KOPT-K1 (cell line): ENCODE measurements around the gene CHCHD2.
A peak's percentile ranks its signal among the peaks of the same experiment; 100 is the strongest.

Experiments
- H3K27ac ChIP-seq: fragments of 200-600 bp; sonication (generic); 2 replicates; pipeline ENCODE4 v1.5.1; 2016; ENCODE audit warnings: antibody characterized with exemption, mild to moderate bottlenecking, low read depth, low read length; ENCODE audit not compliant: poor library complexity, severe bottlenecking
- H3K36me3 ChIP-seq: fragments of 200-600 bp; sonication (generic); 2 replicates; pipeline ENCODE4 v1.5.1; 2017; ENCODE audit warnings: antibody characterized with exemption, mild to moderate bottlenecking, low read length, moderate library complexity; ENCODE audit not compliant: insufficient read depth
- H3K9me3 ChIP-seq: fragments of 200-600 bp; sonication (generic); 2 replicates; pipeline ENCODE4 v1.5.1; 2017; ENCODE audit warnings: antibody characterized with exemption, low read length, mild to moderate bottlenecking; ENCODE audit not compliant: insufficient read depth, poor library complexity, severe bottlenecking

The CHCHD2 gene

DNA sequence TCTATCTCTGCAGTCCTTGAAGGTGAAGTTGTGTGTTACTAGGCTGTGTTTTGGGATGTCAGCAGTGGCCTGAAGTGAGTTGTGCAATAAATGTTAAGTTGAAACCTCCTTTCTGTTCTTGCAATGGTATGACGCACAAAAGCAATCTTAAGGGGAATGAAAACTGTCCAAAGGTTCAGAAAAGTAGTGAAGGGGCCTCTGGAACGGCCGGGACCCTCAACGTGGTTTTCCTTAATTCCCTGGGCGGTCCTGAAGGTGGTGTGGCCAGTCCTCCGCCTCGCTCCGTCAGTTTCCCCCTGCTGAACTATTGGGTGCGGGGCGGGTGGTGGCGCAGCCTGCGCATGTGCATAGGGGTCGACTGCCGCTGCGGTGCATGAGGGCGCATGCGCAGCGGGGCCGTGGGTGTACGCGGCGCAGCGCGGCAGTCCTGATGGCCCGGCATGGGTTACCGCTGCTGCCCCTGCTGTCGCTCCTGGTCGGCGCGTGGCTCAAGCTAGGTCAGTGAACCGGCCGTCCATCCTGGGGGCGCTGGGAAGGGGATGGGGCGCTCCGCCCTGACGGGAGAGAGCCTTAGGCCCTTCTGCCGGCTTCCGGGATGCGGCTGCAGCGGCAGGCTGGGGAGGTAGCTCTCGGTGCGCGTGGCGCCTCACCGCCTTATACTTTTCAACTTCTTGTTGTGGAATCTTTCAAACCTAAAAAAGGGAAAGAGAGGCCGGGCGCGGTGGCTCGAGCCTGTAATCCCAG lies 42.2 kb downstream of the CHCHD2 start, which contains the start of gene SUMF2:
TSS of gene SUMF2 (plus strand) at position 405 of the 744 bp plus-strand sequence. CDS start at position 431, 26 bp downstream.
- peaks cover 75% of the 10 kb centered on the region for H3K36me3 ChIP-seq
- H3K27ac ChIP-seq, result peak within 1 kb of the TSS; percentile 88
- no peaks in the 10 kb centered on the region for H3K9me3 ChIP-seq

DNA sequence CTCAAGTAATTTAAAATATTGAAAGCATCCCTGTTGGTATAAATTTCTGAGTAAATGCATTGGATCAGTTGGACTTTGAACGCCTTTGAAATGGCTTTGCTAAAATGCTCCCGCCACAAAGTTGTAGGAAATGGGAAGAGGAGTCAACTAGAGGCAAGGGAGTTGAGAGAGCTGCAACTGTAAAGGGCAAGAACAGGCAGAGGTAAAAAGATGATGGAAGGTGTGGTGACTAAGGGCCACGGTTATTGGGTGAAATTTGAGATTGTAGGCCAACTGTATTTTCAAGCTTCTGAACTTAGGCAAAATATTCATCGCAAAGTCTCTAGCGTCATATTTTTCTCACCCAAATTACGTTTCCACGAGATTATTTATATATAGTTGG lies 42.8 kb downstream of the CHCHD2 start:
- peak overlapping the region; percentile 88 for H3K27ac ChIP-seq
- H3K36me3 ChIP-seq, result peaks cover 75% of the 10 kb centered on the region
- no peaks in the 10 kb centered on the region for H3K9me3 ChIP-seq

DNA sequence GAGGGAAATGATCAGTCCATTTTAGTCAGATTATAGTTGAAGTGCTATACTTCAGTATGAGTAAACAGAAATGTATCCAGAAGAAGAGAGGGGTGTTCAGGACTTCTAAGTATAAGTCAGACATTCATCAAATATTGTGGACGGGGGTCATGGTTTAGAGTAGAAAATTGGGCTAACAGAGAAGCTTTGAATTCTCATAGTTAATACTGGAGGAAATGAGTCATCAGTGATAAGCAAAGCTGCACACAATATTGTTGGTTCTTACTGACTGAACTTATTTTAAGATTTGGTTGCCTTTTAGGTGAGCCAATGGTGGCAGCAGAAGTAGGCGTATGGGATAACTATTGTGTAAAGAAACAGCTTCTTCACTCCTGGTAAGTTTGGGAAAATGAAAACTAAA lies 43.9 kb downstream of the CHCHD2 start:
- Histone ChIP-seq H3K9me3 (no peaks in the 10 kb centered on the region), H3K27ac (no peak overlapping the region), H3K36me3 (peaks cover 76% of the 10 kb centered on the region)

DNA sequence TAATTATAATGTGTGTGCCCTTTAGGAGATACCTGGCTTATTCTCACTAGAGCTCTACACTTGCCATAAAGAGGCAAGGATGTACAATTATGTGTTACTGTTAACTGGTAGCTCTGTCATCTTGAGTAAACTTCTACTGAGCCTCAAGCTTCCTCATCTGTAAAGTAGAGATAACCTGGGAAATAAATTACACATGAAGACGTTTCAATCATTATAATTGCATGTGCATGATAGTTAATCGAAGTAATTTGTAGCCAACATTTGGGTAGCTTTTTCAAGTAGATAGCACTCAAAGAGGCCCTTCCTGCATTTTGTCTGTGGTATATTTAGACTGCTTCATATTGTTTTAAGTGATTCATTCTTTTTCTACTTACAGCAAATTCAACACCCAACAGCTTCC lies 52.3 kb downstream of the CHCHD2 start:
- H3K27ac ChIP-seq, result no peak overlapping the region
- H3K36me3 ChIP-seq, result peaks cover 64% of the 10 kb centered on the region
- H3K9me3 ChIP-seq, result no peaks in the 10 kb centered on the region

DNA sequence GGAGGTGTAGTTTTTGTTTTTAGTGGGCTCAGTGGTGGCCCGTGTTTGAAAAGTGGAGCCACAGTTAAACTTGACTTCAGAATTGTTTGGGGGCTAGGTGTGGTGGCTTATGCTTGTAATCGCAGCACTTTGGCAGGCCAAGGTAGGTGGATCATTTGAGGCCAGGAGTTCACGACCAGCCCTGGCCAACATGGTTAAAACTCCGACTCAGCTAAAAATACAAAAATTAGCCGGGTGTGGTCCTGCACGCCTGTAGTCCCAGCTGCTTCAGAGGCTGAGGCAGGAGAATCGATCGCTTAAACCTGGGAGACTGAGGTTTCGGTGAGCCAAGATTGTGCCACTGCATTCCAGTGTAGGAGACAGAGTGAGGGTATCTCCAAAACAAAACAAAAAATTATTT lies 52.9 kb downstream of the CHCHD2 start:
- no peaks in the 10 kb centered on the region for H3K9me3 ChIP-seq
- peaks cover 58% of the 10 kb centered on the region for H3K36me3 ChIP-seq
- H3K27ac ChIP-seq, result peak overlapping the region; percentile 78
